ENCODE measurements around the gene TSPAN5. TPM values are rescaled to one million over a fixed set of nuclear protein-coding genes. Genes with fewer than 3 reads are reported as not detected.
A peak's percentile ranks its signal among the peaks of the same experiment; 100 is the strongest.

Gene TSPAN5
- total RNA-seq, 1 experiment from 2014 or later, result 86.5 TPM

DNA sequence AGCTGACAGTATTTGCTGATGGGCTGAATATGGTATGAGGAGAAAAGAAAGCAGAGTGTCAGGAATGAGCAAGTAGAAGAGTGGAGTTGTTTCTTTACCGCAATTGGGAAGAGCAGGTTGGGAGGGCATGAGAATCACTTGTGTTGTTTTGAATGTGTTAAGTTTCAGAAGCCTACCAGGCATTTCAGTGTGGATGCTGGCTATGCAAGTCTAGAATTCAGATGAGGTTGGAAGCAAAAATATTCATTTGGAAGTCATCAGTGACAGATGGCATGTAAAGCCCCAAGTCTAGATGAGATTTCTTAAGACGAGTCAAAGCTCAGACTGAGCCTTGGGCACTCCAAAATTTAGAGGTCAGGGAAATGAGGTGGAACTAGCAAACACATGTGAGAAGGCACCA, 156.4 kb downstream of the TSPAN5 start:
- DNase-seq (ENCODE audit: low read depth), result no peak

GRCh38 chr4:98501383-98501782, 157.0 kb downstream of the TSPAN5 start:
- peak; percentile 39 for DNase-seq (ENCODE audit: low read depth)

DNA sequence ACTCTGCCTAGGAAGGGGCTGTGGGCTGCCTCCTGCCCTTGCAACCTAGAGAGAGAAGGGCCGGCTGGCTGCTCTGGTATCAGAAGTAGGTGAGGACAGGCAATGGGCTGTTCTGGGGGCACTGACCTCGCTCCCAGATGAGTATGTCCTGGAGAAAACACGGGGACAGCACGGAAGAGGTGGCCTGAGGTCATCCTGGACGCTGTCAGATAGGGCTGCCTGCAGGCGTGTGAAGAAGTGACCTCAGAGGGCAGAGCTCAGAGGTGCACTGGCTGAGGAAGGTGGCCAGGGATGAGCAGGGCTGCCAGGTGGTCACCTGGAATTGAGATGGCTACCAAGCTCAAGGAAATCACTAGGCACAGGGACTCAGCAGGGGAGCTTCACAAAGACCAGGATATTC, 159.6 kb downstream of the TSPAN5 start:
- no peak for DNase-seq (ENCODE audit: low read depth)

DNA sequence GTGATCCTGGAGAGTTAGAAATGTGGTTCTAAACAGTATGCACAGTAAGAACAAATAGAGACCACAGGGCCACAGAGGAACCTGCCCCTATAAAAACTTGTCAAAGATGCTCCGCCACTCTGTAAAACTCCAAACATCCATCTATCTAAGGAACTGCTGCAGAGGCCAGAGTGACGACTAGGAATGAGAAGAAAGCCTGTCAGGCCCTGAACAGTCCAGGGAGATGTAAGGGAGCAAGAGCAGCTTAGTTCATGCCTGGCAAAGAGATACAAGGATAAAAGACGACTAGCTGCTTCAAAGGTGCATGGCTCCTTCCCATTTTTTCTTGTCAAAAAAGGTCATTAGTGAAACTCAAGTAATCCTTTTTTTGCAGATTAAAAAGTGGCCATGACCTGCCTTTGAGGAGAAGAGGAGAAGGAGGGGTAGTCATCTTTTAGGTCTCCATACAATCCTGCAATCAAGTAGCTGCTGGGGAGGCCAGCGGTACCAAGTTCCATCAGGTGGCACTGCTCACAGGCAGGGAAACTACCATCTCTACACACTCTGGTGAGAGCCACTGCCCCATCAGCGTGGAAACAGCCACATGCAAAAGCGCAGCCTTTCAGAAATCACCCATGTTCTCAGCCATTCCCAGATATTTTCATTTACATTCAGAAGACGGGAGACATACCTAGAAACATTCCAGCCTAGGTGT, 162.1 kb downstream of the TSPAN5 start:
- DNase-seq (ENCODE audit: low read depth), result no peak

DNA sequence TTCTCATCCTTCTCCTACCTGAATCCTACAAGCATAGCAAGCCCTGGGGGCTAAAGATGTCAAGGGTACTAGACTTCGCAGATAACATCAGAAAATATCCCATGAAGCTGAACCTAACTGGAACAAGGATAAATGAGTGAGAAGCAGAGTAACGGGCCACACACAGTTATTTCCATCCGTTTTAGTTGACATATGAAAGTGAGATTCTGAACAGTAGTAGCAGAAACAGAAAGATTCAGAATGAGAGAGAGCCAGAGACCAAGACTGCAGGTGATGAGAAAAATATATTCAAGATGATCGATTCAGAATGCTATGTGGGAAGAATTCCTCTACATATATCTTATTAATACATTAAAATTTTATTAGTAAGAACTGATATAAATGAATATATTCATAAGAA, 165.1 kb downstream of the TSPAN5 start:
- DNase-seq (ENCODE audit: low read depth), result no peak

GRCh38 chr4:98491899-98492559, 166.4 kb downstream of the TSPAN5 start:
- no peak for DNase-seq (ENCODE audit: low read depth)

- no peak for DNase-seq (ENCODE audit: low read depth)
Measured at GRCh38 chr4:98490251-98490650, 168.2 kb downstream of the TSPAN5 start.

DNA sequence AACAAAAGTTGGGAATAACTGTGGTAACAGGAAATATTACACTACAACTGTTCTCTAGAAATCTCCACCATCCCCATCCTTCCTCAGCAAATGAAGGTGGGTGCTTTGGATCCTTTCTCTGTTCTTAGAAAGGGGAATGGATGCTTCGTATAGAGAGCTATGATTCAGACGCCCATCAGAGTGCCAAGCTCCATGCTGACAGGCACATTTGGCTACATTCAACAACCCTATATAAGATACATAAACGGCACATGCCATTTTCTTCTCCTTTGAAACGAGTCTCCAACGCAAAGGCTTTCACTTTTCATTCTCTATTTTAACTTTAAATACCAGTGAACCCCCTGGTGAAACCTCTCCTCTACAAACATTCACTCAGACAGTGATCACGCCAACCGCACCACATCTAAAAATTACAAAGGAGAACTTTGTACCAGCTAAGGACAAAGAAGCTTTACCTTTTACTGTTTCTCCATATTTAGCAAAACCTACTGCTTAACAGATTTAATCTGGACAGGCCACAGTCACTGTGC, 172.5 kb downstream of the TSPAN5 start:
- no peak for DNase-seq (ENCODE audit: low read depth)

- DNase-seq (ENCODE audit: low read depth), result no peak
Measured at GRCh38 chr4:98484031-98484430, 174.4 kb downstream of the TSPAN5 start.

- peak; percentile 42 for DNase-seq (ENCODE audit: low read depth)
Measured at GRCh38 chr4:98482847-98483806, 175.3 kb downstream of the TSPAN5 start.

DNA sequence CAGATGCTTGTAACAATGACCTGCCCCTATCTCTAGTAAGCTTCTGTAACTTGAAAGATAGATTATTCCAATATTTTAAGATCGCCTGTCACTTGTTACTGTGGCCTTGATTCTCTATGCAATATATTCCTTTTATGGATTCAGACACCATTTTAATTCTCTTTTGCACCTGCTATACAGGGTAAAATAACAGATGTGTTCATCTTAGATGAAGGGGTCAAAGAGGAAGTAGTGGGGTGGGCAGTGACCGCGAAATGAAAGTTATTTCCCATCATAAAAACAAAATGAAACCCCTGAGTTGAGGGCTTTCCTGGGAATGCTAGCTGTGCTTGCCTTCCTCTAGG, 175.9 kb downstream of the TSPAN5 start:
- DNase-seq (ENCODE audit: low read depth), result no peak

- DNase-seq (ENCODE audit: low read depth), result no peak
Measured at GRCh38 chr4:98481167-98481566, 177.2 kb downstream of the TSPAN5 start.

DNA sequence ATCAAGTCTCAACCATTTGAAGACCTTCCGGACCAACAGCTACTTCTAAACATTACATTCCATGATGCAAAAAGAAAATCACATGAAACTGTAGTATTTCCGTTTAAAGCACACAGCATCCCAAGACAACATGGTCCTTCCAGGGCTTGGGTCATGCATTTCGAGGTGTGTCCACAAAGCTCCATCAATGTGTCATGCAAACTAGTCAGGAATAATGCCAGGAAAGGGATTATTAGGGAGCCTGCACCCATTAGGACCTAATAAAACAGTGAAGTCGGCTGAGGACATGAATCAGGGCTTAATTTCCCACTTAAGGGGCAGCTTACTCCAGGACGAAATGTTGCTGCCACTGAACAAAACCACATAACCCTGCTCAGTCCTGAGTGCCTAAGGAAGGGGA, 177.9 kb downstream of the TSPAN5 start:
- no peak for DNase-seq (ENCODE audit: low read depth)

DNA sequence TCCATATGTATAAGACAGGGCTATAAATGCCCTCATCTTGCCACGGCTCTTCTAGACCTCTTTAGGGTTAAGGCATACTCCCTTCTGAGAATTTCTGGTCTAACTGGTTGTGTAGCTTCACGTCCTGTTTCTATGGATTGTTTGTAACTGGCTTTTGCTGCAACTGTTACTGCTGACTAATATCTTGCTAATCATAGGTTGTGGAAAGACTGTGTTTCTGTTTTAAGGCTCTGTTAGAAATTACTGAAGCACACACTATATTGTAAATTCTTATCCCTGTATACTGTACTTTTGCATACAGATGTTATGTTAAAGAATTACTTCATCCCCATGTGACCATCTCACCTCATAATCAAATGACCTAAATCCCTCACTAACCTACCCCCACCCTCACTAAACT, 178.8 kb downstream of the TSPAN5 start:
- peak; percentile 30 for DNase-seq (ENCODE audit: low read depth)

- DNase-seq (ENCODE audit: low read depth), result no peak
Measured at GRCh38 chr4:98476891-98477290, 181.5 kb downstream of the TSPAN5 start.

DNA sequence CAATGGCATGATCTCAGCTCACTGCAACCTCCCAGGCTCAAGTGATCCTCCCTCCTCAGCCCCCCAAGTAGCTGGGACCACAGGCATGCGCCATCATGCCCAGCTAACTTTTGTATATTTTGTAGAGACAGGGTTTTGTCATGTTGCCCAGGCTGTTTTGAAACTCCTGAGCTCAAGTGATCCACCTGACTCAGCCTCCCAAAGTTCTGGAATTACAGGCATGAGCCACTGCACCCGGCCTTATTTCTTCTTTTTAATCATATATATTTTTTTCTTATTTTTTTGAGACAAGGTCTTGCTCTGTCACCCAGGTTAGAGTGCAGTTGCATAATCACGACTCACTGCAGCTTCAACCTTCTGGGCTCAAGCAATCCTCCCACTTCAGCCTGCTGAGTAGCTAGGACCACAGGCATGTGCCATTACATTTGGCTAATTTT, 184.0 kb downstream of the TSPAN5 start:
- peak; percentile 81 for DNase-seq (ENCODE audit: low read depth)

- peak; percentile 32 for DNase-seq (ENCODE audit: low read depth)
Measured at GRCh38 chr4:98473046-98473445, 185.4 kb downstream of the TSPAN5 start.

- DNase-seq (ENCODE audit: low read depth), result peak; percentile 95
Measured at GRCh38 chr4:98470831-98471230, 187.6 kb downstream of the TSPAN5 start.

- peak; percentile 58 for DNase-seq (ENCODE audit: low read depth)
Measured at GRCh38 chr4:98470366-98470765, 188.0 kb downstream of the TSPAN5 start.

DNA sequence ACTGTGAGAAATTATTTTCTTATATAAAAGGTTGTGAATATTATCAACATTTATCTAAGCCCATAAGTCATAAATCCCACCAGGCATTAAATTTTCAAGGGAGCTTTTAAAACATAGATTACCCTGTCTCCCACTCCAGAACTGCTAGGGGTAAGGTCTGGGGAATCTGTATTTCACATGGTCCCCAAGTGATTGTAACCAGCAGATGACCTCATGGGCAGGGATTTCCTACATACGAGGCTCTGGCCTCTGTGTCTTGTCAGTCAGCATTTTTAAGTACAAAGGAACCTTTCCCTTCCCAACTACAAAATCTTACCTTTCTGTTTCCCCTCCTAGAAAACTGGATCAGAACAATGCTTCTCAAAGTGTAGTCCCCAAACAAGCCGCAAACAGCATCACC, 188.6 kb downstream of the TSPAN5 start:
- peak; percentile 31 for DNase-seq (ENCODE audit: low read depth)

DNA sequence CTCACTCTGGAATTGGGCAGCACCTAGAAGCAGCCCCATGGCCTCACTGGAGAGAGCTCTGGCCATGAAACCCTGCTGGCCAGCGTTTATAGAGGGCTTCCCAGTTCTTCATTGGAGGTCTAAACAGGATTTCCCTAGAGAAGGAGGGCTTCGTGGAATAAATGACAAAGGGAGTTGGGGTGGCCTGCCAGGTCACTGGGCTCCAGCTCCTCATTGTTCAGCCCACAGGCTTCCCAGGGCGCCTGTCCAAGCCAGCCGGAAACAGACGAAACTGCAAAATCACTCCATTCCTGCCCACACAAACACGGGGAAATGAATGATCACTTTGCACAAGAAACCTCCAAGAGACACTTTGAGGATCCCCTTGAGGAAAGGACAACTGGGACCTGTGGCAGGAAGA, 189.7 kb downstream of the TSPAN5 start:
- DNase-seq (ENCODE audit: low read depth), result peak; percentile 36

DNA sequence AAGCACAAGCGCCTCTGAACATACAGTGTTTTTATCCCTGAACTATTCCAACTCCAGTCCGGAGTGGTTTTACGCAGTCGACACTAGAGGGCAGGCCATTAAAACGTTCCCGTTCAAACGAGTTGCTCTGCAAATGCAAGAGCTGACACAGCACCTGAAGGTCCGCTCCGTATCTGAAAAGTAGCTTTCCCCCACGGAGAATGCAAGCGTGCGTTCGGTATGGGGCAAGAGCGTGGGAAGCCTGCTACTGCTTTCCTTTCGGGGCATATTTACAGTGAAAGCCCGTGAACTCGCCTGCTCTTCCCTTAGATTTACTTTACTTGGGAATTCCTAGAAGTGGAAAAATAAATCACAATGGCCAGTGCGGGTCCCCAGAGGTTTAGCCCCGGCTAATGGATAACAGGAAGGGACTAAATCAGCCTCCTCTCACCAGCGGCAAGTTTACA, 190.8 kb downstream of the TSPAN5 start:
- DNase-seq (ENCODE audit: low read depth), result peak; percentile 91

Measured in LHCN-M2 (cell line).